HG03457 (cell line): ENCODE results near the gene RNF31.

Experiments used
- ATAC-seq: cut with Tn5 transposase; IDR thresholded peaks from one replicate; pipeline ENCODE4 v1.9.1; 2021; ENCODE audit warnings: moderate number of reproducible peaks; ENCODE audit not compliant: unreplicated experiment

Gene RNF31

DNA sequence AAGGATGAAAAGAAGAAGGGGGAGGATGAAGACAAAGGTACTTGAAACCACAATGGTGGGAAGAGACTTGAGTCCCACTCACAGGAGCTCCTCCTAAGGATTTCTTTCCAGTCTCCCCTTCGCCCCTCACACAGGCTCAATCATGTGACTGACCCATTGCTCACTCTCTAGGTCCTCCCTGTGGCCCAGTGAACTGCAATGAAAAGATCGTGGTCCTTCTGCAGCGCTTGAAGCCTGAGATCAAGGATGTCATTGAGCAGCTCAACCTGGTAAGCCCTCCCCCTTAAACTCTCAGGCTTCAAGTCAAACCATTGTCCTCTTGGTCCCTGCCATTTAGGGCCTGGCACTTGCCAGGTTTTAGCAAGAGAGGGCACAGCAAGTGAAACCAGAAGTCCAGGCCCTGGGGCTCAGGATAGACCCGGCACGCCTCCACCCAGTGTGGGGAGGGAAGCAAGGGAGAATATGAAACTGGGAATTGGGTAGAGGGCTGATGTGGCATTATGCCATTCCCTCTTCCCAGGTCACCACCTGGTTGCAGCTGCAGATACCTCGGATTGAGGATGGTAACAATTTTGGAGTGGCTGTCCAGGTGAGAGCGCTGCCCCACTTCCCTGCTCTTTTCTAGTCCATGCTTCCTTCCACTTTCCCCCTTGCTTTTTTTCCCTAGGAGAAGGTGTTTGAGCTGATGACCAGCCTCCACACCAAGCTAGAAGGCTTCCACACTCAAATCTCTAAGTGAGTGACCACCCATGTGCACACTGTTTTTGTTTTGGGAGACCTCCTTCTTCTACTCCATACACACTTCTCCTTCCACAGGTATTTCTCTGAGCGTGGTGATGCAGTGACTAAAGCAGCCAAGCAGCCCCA lies 9.5 kb upstream of the RNF31 start:
- no peak for ATAC-seq

DNA sequence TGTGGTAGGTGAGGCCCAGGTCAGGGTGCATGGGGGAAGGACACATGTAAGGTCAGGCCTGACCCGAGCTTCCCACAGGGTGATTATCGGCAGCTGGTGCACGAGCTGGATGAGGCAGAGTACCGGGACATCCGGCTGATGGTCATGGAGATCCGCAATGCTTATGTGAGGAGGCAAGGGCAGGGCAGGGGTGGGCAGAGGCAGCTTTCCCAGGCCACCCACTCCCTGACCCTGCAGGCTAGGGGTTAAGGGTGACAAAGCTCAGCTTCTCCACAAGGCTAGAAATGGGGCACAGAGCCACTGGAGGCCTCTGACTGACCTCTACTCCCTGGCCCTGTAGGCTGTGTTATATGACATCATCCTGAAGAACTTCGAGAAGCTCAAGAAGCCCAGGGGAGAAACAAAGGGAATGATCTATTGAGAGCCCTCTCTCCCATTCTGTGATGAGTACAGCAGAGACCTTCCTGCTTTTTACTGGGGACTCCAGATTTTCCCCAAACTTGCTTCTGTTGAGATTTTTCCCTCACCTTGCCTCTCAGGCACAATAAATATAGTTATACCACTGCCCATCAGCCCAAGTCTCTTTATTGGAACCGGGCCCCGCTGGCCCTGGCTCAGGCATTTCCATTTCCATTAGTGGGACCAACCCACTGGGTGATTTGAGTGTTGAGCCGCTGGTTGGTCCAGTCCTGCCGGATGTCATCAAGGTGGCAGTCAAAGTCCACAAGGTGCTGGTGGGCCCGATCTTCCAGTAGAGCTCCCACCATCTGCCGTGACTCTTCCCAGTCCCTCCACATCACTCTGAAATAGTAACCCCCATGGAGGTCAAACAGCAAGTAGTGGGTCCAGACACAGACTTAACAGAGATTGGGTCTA lies 8.7 kb upstream of the RNF31 start:
- ATAC-seq, result no peak

DNA sequence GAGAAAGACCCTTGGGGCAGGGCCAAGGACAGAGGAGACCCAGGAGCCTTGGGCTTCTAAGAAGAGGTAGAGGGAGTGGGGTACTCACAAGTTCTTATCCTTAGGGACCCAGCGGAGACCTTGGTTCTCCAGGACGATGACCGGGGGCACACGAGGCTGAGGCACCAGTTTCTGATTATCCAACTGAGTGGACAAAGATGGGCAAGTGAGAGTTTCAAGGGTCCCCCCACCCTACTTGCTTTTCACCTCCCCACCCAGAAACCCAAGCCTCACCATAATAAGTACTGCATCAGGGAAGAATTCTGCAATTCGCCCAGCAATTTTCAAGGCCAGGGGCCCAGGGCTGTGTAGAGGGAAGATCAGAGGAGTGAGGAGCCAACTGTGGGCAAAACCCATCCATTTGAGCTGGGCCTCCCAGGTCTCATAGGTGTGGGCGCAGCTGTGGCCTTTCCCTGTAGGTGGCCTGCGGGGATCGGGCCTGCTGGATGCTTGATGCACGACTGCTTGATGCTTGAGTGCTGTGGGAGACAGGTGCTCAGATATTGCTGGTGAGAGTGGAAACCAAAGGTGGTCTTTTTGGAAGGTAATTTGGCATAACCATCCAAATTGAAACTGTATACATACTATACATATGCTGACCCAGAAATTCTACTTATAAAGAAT lies 7.9 kb upstream of the RNF31 start:
- no peak for ATAC-seq

DNA sequence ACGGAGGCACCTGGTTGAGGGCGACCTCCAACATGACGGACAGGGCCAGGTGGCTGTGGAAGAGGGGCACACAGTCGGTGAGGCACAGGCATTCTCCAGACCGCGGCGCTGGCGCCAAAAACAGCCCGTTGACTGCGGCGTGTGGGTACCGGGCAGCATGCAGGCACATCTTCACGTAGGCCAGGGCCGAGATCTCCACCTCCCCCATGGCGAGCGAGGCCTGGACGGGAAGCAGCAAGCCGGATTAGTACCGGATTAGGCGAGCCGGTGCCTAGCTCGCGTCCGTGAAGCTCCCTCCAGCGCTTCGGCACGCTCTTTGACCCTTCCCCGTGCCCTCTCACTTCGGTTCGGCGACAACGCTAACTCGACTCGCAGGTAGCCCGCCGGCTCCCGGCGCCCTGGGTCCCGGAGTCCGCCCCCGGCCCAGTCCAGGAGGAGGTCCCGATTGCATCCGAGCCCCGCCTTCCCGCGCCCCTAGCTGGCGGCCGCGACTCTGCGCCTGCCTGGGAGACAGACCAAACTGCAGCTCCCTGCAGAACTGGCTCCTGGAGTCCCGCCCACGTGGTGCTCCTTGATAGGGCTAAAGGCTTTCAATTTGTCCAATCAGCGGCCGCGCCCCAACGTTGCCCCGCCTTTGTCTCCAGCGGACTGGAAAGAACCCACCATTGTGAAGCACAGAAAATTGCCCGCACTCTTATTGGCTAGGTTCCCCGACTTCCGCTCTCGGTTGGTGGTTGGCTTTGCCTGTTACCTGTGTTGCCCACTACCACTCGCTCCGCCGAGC lies 6.0 kb upstream of the RNF31 start, which contains the start of gene EMC9:
Gene EMC9, minus strand, starts transcription at position 495 of the 784 bp plus-strand sequence. Its CDS starts 287 bp downstream, at position 208.
- ATAC-seq, result peak; percentile 60

DNA sequence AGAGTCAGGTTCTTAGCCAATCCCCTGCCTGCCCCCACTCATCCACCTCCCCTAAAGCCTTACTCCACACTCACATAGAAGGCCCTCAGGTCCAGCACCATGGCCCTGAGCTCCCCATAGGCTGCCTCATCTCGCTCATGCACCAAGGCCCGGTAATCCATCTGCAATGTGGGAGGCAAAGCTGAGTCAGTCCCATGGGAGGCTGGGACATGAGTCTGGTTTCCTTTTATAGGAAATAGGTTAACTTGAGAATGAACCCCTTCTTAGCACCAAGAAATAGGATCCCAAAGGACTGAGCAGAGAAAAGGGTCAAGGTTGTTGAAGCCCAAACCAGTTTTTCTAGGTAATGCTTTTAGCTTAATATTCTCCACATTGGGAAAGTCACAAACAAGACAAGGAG lies 3.8 kb upstream of the RNF31 start:
- no peak for ATAC-seq

DNA sequence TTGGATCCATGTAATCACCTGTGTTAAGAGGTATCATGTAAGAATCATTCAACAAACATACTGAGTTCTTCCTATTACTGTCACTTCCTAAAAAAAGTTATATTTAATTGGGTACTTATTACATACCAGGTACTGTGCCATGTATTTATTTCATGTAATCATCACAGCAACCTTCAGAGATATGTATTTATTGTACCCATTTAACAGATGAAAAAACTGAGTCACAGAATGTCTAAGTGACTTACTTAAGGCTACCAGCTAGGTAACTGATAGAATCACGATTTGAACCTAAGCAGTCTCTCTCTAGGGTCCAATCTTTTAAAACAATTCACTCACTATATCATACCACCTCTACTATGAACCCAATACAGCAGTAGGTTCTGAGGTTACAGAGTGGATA lies 2.8 kb upstream of the RNF31 start:
- no peak for ATAC-seq

GRCh38 chr14:24145219-24145618 lies 2.1 kb upstream of the RNF31 start:
- no peak for ATAC-seq

DNA sequence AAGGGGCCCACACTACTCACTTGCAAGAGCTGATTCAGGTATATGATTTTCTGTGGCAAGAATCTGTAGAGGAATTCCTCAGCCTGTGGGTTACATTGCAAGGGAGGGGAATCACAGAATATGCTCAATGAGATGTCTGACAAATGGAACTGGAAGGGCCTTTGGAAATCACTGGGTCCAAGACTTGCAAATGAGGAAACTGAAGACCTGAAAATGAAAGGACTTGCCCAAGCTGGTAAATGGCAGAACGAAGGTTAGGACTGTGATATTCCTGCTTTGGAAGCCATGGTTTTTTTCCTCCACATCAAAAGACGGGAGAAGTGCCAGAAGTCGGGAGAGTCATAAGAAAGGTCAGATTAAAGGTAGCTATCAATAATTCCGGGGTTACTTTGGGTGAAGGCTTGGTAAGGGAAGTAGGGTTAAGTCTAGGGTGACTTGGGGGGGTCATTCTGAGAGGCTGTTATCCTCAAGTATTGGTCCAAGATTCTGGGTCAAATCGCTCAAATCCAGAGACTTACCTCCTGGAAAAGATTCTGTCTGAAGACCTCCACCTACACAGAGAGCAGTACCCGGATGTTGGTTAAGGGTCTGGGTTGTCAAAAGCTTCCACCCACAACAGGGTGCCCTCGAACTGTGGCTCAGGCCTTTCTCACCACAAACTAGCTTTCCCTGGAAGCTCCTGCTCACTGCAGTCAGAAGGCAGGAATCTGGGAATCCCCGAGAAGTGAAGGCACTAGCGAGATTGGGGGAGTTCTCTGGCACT lies 1.4 kb upstream of the RNF31 start:
- ATAC-seq, result no peak

- peak; percentile 53 for ATAC-seq
Observed at GRCh38 chr14:24146453-24146977, 783 bp upstream of the RNF31 start, which contains the start of gene PSME2. Gene PSME2, minus strand, starts transcription at chr14:24146610. Its CDS starts 29 bp downstream, at chr14:24146581.

DNA sequence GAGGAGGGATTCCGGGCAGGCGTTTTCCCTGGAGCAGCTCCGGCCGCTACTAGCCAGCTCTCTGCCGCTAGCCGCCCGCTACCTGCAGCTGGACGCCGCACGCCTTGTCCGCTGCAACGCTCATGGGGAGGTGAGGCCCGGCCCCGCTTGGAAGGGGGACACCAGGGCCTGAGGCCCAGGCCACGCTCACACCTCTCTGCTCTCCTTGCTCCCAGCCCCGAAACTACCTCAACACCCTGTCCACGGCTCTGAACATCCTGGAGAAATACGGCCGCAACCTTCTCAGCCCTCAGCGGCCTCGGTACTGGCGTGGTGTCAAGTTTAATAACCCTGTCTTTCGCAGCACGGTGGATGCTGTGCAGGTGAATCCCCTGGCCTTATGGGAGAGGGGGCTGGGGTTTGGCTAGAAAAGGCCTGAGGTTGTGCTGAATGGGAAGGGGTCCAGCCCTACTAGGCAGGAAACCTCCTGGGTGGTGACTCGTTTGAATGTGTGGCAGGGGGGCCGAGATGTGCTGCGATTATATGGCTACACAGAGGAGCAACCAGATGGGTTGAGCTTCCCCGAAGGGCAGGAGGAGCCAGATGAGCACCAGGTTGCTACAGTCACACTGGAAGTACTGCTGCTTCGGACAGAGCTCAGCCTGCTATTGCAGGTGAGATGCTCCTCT lies 597 bp downstream of the RNF31 start:
- no peak for ATAC-seq

DNA sequence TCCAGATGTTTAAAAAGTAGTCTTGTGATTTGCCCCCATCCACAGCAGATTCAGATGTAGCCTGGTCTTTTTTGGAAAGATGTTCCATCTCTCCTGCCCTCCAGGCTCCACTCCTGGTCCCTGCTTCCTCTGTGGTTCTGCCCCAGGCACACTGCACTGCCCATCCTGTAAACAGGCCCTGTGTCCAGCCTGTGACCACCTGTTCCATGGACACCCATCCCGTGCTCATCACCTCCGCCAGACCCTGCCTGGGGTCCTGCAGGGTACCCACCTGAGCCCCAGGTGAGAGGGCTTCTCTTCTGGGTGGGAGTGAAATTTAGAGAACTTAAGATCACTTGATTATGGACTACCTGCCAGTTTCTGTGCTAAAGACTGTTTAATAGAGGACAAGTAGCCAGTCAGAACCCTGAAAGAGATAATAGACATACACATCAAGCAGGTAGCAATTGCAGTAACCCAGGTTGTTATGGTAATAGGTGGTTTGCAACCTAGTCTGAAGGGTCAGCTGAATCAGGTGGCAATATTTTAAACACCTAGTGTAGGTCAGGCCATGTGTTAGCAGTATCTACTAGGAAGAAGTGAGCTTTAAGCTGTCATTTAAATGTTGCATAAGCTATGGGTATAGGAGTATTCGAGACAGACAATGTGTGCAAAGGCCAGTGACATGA lies 2.1 kb downstream of the RNF31 start:
- no peak for ATAC-seq

- ATAC-seq, result no peak
Observed at GRCh38 chr14:24150061-24150460, 2.8 kb downstream of the RNF31 start.

DNA sequence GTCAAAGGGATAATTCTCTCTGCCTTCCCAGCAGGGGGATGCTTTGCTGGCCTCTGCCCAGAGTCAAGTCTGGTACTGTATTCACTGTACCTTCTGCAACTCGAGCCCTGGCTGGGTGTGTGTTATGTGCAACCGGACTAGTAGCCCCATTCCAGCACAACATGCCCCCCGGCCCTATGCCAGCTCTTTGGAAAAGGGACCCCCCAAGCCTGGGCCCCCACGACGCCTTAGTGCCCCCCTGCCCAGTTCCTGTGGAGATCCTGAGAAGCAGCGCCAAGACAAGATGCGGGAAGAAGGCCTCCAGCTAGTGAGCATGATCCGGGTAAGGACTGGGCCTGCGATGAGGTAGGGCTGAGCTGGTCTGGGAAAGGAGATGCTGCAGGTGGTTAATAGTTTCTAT lies 3.3 kb downstream of the RNF31 start:
- ATAC-seq, result no peak

DNA sequence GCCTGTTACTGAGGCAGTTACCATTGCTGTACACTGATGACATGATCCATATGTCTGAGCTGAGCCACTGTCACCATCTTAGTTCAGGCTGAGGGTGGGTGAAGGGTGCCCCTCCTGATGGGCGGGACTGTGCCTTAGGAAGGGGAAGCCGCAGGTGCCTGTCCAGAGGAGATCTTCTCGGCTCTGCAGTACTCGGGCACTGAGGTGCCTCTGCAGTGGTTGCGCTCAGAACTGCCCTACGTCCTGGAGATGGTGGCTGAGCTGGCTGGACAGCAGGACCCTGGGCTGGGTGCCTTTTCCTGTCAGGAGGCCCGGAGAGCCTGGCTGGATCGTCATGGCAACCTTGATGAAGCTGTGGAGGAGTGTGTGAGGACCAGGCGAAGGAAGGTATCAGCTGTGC lies 3.7 kb downstream of the RNF31 start:
- ATAC-seq, result no peak

GRCh38 chr14:24151404-24152080 lies 4.2 kb downstream of the RNF31 start:
- ATAC-seq, result no peak

DNA sequence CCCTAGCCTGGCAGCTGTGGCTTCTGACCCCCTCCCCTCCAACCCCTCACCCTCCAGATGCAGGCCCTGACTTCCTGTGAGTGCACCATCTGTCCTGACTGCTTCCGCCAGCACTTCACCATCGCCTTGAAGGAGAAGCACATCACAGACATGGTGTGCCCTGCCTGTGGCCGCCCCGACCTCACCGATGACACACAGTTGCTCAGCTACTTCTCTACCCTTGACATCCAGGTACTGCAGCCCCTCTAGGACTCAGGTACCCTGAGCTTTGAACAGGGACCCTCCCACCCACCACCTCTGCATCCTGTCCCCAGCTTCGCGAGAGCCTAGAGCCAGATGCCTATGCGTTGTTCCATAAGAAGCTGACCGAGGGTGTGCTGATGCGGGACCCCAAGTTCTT lies 7.8 kb downstream of the RNF31 start:
- ATAC-seq, result no peak

DNA sequence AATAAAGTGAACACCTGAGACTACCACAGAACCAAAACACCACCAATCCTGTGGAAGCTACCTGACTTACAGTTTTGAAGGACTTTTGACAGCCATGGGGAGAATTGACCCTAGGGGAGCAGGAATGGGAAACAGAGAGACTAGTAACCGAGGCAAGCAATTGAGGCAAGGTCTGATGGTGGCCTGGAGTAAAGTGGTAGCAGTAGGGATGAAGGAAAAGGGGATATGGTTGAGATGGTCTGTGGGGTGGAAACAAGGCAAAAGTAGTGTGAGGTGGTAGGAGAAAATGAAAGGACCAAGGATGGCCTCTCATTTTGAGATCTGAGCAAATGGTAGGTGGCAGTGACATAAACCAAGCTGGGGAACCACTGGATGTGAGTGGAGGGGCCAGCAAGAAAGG lies 9.5 kb downstream of the RNF31 start:
- no peak for ATAC-seq

GRCh38 chr14:24157331-24157730 lies 10.0 kb downstream of the RNF31 start:
- no peak for ATAC-seq
